Nucleus accumbens (tissue), 56 donors: Measurements from ENCODE around the gene CCDC149.

Source experiments
- DNase-seq, 56 donors: peaks; one replicate each; lab custom pipeline; 2025; lab: John Stamatoyannopoulos, UW

Gene CCDC149

DNA sequence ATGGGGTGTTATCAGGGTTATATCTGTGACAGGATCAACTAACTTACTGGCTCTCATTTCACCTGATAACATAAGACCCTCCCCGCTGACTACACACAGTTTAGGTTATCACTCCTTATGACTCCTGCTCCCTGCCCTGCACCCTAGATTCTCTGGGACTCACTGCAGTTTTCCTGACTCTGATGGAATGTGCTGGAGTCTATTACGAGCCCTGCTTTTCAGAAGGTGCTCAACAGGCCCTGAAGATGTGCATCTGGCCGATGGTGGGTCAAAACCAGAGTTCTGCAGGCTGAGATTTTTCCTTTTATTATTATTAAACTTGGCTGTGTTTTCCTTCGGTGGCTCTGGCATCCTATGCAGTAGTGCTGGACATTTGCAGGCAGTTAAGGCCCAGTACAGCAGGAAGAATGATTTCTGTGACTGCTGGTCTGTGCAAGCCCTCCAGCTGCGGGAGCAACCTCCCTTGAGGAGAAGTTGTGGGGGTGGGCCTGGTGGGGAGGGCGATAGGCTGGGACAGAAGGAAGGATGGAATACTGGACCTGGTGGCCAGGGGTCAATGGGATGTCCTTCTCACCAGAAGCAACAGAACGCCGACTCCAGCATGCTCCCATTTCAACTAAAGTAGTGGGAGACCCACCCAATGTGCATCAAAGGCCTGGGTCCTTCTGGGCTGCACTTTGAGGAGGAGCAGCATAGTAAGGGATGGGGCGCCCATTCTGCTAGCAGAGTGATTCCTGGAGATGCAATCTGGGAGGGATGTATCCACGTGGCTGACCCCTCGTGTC lies 106.4 kb downstream of the CCDC149 start:
- DNase-seq, result no peak

- no peak for DNase-seq
Observed at GRCh38 chr4:24805566-24805965, 107.3 kb downstream of the CCDC149 start.

- no peak for DNase-seq
Observed at GRCh38 chr4:24805067-24805466, 107.8 kb downstream of the CCDC149 start.

- DNase-seq, result no peak
Observed at GRCh38 chr4:24802648-24803047, 110.2 kb downstream of the CCDC149 start.

- DNase-seq, result no peak
Observed at GRCh38 chr4:24801136-24801855, 111.5 kb downstream of the CCDC149 start.

DNA sequence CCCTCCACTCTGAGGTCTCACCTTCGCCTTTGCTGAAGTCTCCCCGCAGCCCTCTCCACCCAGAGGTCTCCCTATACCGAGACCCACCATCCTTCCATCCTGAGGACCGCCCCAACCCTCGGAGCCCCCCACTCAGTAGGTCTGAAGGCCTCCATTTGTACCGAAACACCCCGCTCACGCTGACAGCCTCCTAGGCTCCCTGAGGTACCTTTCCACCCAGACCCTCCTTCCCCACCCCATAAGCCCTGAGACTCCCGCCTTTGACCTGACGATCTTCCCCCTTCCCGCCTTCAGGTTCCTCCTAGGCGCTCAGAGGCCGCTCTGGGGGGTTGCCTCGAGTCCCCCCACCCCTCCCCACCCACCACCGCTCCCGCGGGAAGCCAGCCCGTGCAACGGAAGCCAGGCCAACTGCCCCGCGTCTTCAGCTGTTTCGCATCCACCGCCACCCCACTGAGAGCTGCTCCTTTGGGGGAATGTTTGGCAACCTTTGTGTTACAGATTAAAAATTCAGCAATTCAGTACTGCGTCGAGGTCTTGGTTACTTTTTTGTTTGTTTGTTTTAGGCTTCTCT lies 112.4 kb downstream of the CCDC149 start:
- peak in 1 of 56 donors; percentile 17 for DNase-seq

- peak in 1 of 56 donors; percentile 5 for DNase-seq
Observed at GRCh38 chr4:24799544-24800324, 113.1 kb downstream of the CCDC149 start.

DNA sequence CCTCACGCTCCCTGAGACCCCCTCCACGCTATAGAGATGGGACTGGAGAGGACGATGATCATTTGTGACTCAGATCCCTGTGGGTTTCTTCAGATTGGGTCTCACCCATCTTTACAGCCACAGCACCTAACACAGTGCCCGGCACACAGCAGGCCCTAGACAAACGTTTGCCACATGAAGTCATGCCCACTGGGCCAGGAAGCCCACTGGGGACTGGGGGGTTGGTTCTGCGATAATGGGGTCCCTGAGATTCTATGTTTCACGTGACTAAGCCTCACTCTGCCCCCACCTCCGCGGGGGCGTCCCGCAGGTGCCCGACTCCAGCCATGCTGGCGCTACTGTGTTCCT lies 113.7 kb downstream of the CCDC149 start:
- no peak for DNase-seq

DNA sequence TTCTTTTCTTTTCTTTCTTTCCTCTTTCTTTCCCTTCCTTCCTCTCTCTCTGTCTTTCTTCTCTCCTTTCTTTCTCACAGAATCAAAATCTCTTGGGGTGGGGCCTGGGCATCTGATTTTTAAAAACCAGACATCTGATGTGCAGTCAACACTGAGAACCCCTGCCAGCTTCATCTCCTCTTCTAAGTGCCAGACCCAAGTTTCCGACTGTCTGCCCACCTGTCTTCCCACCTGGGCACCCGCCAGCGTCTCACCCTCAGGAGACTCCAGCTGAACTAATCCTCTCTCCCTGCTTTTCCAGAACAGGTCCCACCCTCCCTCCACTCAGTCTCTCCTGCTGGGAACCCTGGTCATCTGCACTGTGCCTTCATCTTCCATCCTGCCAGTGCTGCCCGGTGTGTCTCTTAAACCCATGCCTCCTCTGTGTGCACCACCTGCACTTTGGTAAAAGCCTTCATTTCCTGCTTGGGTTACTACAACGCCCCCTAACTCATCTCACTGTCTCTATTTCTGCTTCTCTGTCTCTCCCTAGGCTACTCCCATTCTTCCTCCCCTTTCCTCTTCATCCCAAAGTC lies 114.7 kb downstream of the CCDC149 start:
- no peak for DNase-seq

- no peak for DNase-seq
Observed at GRCh38 chr4:24796620-24797019, 116.2 kb downstream of the CCDC149 start.

- DNase-seq, result no peak
Observed at GRCh38 chr4:24795666-24796381, 117.0 kb downstream of the CCDC149 start.

- DNase-seq, result peak in 34 of 56 donors; percentile 6 to 64 (median 26)
Observed at GRCh38 chr4:24794916-24795665, 117.8 kb downstream of the CCDC149 start, which contains the start of gene SOD3. Gene SOD3 (plus strand): TSS chr4:24795573. CDS start chr4:24799522, 3,949 bp downstream.

GRCh38 chr4:24794480-24794879 lies 118.4 kb downstream of the CCDC149 start:
- peak in 2 of 56 donors; percentile 12 to 29 for DNase-seq

DNA sequence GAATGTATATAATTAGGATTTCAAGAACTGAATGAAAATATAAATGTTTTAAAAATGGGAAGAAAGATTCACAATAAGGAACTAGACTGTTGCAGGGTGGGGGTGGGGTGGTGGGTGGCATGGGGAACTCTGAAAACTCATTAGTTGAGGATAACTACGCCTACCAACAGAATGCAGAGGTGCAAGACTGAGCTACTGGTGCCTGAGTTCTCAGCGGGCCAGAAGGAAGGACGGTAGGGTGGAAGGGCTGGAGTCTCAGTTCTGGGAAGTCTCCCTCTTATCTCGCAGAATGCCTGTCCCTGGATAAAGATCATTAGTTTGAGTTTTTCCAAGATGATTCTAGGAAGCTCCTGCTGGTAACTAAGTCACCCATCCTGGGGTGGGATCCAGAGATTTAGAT lies 118.8 kb downstream of the CCDC149 start:
- DNase-seq, result no peak

DNA sequence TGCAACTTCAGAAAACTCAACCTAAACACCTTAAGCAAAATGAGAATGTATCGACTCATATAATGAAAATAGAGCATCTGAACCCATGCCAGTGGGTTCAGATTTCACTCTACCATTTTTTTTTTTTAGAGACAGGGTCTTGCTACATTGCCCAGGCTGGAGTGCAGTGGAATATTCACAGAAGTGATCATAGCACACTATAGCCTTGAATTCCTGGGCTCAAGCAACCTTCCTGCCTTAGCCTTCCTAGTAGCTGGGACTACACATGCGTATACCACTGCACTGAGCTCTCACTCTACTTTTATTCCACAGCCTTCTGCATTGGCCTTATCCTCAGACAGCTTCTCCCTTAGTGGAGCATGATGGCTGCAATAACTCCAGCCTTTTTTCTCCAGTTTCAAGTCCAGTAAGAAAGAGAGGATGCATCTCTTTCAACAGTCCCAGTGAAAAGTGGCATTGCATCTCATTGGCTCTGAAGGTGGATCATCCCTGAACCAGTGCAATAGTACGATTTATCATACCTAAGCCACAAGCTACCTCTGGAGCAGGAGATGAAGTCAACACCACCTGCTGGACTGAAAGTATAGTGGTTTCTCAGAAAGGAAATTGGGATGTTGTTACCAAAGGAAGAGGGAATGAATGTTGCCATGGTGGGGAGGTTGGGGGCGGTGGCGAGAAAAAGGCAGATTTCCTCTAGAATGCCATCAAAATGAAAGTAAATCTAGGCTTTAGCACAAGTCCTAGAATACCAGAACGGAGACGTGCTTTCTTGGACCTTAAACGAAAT lies 119.4 kb downstream of the CCDC149 start:
- no peak for DNase-seq

GRCh38 chr4:24792552-24792951 lies 120.3 kb downstream of the CCDC149 start:
- DNase-seq, result no peak

DNA sequence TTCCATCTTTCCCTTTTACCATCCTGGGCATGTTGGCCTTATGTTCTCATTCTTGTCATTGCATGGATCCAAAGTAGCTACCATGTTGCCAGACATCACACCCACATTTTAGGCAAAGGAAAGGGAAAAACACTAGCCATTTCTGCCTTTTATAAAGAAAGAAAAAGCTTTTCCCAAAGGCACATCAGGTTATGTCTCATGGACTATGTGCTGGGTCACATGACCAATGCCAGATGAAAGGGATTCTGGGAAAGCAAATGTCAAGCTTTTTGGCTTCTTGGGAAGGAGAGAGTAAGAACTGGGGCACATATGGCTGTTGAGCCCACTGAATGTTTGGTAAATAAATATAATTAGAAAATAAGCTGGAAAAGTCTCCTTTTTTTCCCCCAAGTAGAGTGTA lies 121.8 kb downstream of the CCDC149 start:
- no peak for DNase-seq

DNA sequence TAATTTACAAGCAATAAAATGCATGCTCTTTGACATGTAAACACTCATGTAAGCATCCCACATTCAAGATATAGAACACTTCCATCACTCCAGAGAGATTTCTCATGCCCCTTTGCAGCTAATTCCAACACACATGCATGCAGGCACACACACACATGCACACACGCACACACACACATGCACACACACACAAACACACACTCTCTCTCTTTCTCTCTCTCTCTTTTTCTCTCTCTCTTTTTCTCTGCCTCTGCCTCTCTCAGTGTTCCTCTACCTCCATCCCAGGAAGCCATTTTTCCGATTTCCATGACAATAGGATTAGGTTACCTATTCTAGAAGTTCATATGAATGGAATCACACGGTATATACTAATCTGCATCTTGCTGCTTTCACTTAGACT lies 129.3 kb downstream of the CCDC149 start:
- no peak for DNase-seq
